Upper lobe of left lung (tissue), 4 donors: ENCODE data around the gene TRMT2B.

ENCODE experiments used
- POLR2A ChIP-seq, 4 donors: fragments of 450-650 bp; IDR thresholded peaks; one replicate each; pipeline ENCODE4 v1.5.1; 2016 to 2017; ENCODE audit warnings: antibody characterized with exemption in 4 of 4, mild to moderate bottlenecking in 2 of 4
- TF ChIP-seq, protein P1 (sequence below), 6 experiments: fragments of 450-650 bp in 4 of 6; fragments of 200-600 bp in 2 of 6; sonication (generic) in 2 of 6; IDR thresholded peaks; one replicate each; pipeline ENCODE4 v1.5.1; 2016 to 2019; ENCODE audit warnings: antibody characterized with exemption in 6 of 6

DNA sequence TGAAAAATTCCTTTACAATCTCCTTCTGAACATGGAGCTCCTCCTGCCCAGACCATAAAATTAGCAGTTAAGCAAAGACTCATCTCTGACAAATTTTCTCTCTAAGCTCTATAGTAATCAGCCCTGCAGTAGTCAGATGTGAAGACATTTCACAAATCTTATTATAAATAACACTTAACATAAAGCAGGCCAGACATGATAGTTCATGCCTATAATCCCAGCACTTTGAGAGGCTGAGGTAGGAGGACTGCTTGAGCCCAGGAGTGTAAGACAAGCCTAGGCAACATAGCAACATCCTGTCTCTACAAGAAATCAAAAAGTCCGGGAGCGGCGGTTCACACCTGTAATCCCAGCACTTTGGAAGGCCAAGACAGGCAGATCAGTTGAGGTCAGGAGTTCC lies 29.9 kb downstream of the TRMT2B start:
- TF ChIP-seq POLR2A (IDR thresholded peaks at IDR 0.05): no peak
- TF ChIP-seq, protein P1, sequence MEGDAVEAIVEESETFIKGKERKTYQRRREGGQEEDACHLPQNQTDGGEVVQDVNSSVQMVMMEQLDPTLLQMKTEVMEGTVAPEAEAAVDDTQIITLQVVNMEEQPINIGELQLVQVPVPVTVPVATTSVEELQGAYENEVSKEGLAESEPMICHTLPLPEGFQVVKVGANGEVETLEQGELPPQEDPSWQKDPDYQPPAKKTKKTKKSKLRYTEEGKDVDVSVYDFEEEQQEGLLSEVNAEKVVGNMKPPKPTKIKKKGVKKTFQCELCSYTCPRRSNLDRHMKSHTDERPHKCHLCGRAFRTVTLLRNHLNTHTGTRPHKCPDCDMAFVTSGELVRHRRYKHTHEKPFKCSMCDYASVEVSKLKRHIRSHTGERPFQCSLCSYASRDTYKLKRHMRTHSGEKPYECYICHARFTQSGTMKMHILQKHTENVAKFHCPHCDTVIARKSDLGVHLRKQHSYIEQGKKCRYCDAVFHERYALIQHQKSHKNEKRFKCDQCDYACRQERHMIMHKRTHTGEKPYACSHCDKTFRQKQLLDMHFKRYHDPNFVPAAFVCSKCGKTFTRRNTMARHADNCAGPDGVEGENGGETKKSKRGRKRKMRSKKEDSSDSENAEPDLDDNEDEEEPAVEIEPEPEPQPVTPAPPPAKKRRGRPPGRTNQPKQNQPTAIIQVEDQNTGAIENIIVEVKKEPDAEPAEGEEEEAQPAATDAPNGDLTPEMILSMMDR (IDR thresholded peaks at IDR 0.05): no peak
